SU-DHL-6 (cell line): ENCODE data around the gene PLXNC1.

ENCODE experiments used
- EZH2phosphoT487 ChIP-seq: fragments of 200-600 bp; sonication (generic), shearing (Covaris generic); conservative IDR thresholded peaks from 2 replicates; pipeline ENCODE4 v1.6.1; 2018; ENCODE audit warnings: mild to moderate bottlenecking, antibody characterized with exemption, low read length, moderate library complexity, mixed read lengths
- TF ChIP-seq, protein P1 (sequence below): fragments of 200-600 bp; sonication (generic); IDR thresholded peaks from one replicate; pipeline ENCODE4 v1.5.1; 2017; ENCODE audit warnings: antibody characterized with exemption, mild to moderate bottlenecking, low read length, moderate library complexity; ENCODE audit not compliant: insufficient read depth, poor library complexity, severe bottlenecking

DNA sequence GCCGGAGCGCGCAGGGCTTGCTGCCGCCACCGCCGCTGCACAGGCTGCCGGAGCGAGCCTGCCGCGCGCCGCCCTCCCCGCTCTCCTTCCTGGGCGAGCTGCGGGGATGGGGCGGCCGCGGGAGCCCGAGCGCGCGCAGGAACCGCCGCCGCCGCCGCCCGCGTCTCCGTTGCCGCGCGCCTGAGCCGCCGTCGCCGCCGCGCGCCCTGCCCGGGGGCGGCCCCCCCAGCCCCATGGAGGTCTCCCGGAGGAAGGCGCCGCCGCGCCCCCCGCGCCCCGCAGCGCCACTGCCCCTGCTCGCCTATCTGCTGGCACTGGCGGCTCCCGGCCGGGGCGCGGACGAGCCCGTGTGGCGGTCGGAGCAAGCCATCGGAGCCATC lies 352 bp downstream of the PLXNC1 start:
- TF ChIP-seq, protein P1, sequence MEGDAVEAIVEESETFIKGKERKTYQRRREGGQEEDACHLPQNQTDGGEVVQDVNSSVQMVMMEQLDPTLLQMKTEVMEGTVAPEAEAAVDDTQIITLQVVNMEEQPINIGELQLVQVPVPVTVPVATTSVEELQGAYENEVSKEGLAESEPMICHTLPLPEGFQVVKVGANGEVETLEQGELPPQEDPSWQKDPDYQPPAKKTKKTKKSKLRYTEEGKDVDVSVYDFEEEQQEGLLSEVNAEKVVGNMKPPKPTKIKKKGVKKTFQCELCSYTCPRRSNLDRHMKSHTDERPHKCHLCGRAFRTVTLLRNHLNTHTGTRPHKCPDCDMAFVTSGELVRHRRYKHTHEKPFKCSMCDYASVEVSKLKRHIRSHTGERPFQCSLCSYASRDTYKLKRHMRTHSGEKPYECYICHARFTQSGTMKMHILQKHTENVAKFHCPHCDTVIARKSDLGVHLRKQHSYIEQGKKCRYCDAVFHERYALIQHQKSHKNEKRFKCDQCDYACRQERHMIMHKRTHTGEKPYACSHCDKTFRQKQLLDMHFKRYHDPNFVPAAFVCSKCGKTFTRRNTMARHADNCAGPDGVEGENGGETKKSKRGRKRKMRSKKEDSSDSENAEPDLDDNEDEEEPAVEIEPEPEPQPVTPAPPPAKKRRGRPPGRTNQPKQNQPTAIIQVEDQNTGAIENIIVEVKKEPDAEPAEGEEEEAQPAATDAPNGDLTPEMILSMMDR: no peak
- TF ChIP-seq EZH2phosphoT487: no peak
